ENCODE measurements around the gene CTU1. TPM values are rescaled to one million over a fixed set of nuclear protein-coding genes. Genes with fewer than 3 reads are reported as not detected.

CTU1 gene
- total and polyA plus RNA-seq, 10 of the 15 experiments (the other 5 are each of a cell fraction or from before 2014, with no cell fraction given), result 0.02 to 10.5 (median 3.0) TPM; not detected in 1

GRCh38 chr19:51108805-51109146 lies 567 bp upstream of the CTU1 start:
- DNase-seq (ENCODE audit: low read depth, low spot score) (no peak), ATAC-seq (peak; percentile 47), FAIRE-seq (no peak)
- Histone ChIP-seq H3K4me2 (ENCODE audit: control insufficient read depth, insufficient read depth) (peak overlapping the region; percentile 19; the same call in 1 of the 2 replicates), H4K20me1 (ENCODE audit: control insufficient read depth, insufficient read depth) (no peaks in the 10 kb centered on the region), H3K4me3 (peak overlapping the region; percentile 71), H3K27me3 (replicated peaks in 1 of 2; ENCODE audit: control insufficient read depth in 2 of 2, insufficient read depth in 2 of 2, low read length in 1 of 2) (no peaks in the 10 kb centered on the region), H3K27ac (ENCODE audit: control insufficient read depth, insufficient read depth) (no peak overlapping the region), H3K79me2 (ENCODE audit: control insufficient read depth, insufficient read depth, low read length) (peaks cover 15% of the 10 kb centered on the region), H3K9ac (ENCODE audit: control insufficient read depth, insufficient read depth, low read length) (no peak overlapping the region), H3K9me3 (replicated peaks; ENCODE audit: control insufficient read depth, insufficient read depth, low read length) (no peaks in the 10 kb centered on the region), H2AFZ (ENCODE audit: control insufficient read depth, low read depth, low read length) (peak overlapping the region; percentile 92), H3K4me1 (ENCODE audit: control insufficient read depth, insufficient read depth, low read length) (no peaks in the 10 kb centered on the region), H3K36me3 (ENCODE audit: control insufficient read depth in 2 of 2, insufficient read depth in 2 of 2, low read length in 1 of 2) (peaks cover 2% of the 10 kb centered on the region in 2 experiments; a peak in 3 of 4 replicates)
- BruUV-seq (replicated peaks), result no TSS peak
- POLR2A ChIA-PET, result interaction anchor here (0.6 kb wide), 1 partner anchor 1536 kb away, joined by 3 read pairs; no protein-coding TSS in a partner anchor
- CTCF ChIA-PET, result interaction anchor here (0.6 to 1.9 kb wide), 6 partner anchors 12 to 796 kb away, joined by 3 to 12 read pairs (median 3); partner anchors contain the start of gene ZNF649
- SMC1A ChIA-PET (ENCODE audit: uncharacterized antibody, unreplicated experiment), result no interaction called here
- intact Hi-C loops (cut with micrococcal nuclease; ENCODE audit: unreplicated experiment), result no loop called here
- WGBS (ENCODE audit: insufficient coverage, insufficient replicate concordance, low lambda C conversion rate, missing lambda C conversion rate), result 16% methylated on average over 15 of the region's 15 CpGs
- in situ Hi-C loops (cut with MboI), result loop anchor here (10.0 kb wide), 1 partner anchor 1084 kb away; the partner anchor contains the start of genes VRK3 and ZNF473
- RAD21 ChIA-PET (ENCODE audit: unreplicated experiment), result no interaction called here
- TF ChIP-seq NR2C1 (IDR thresholded peaks at IDR 0.05), result no peak
- no peak for TF ChIP-seq SKIL (IDR thresholded peaks at IDR 0.05; ENCODE audit: low read depth, poor library complexity, severe bottlenecking)
- no peak for TF ChIP-seq KLF5 (IDR thresholded peaks at IDR 0.05; ENCODE audit: partially characterized antibody)
- no peak for TF ChIP-seq PRDM15 (CRISPR knock-in tag; IDR thresholded peaks at IDR 0.05)
- no peak for TF ChIP-seq E2F4 (IDR thresholded peaks at IDR 0.05; ENCODE audit: low read depth, low read length)
- TF ChIP-seq POLR2AphosphoS2 (IDR thresholded peaks at IDR 0.05; ENCODE audit: low read depth, low read length), result no peak
- TF ChIP-seq KDM1A (IDR thresholded peaks at IDR 0.05; ENCODE audit: borderline replicate concordance), result no peak
- TF ChIP-seq, protein P1, sequence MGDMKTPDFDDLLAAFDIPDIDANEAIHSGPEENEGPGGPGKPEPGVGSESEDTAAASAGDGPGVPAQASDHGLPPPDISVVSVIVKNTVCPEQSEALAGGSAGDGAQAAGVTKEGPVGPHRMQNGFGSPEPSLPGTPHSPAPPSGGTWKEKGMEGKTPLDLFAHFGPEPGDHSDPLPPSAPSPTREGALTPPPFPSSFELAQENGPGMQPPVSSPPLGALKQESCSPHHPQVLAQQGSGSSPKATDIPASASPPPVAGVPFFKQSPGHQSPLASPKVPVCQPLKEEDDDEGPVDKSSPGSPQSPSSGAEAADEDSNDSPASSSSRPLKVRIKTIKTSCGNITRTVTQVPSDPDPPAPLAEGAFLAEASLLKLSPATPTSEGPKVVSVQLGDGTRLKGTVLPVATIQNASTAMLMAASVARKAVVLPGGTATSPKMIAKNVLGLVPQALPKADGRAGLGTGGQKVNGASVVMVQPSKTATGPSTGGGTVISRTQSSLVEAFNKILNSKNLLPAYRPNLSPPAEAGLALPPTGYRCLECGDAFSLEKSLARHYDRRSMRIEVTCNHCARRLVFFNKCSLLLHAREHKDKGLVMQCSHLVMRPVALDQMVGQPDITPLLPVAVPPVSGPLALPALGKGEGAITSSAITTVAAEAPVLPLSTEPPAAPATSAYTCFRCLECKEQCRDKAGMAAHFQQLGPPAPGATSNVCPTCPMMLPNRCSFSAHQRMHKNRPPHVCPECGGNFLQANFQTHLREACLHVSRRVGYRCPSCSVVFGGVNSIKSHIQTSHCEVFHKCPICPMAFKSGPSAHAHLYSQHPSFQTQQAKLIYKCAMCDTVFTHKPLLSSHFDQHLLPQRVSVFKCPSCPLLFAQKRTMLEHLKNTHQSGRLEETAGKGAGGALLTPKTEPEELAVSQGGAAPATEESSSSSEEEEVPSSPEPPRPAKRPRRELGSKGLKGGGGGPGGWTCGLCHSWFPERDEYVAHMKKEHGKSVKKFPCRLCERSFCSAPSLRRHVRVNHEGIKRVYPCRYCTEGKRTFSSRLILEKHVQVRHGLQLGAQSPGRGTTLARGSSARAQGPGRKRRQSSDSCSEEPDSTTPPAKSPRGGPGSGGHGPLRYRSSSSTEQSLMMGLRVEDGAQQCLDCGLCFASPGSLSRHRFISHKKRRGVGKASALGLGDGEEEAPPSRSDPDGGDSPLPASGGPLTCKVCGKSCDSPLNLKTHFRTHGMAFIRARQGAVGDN (IDR thresholded peaks at IDR 0.05), result no peak
- TF ChIP-seq SMAD5 (IDR thresholded peaks at IDR 0.05; ENCODE audit: low read depth), result no peak
- TF ChIP-seq GABPA (IDR thresholded peaks at IDR 0.05; ENCODE audit: low read depth), result no peak
- no peak for TF ChIP-seq YBX1 (IDR thresholded peaks at IDR 0.05)
- TF ChIP-seq STAT1 (conservative IDR thresholded peaks at IDR 0.05), result no peak
- TF ChIP-seq BMI1 (IDR thresholded peaks at IDR 0.05; ENCODE audit: borderline replicate concordance), result no peak
- TF ChIP-seq SMC3 (IDR thresholded peaks at IDR 0.05; ENCODE audit: borderline replicate concordance, low read length), result no peak

Measured in GM12878 (cell line).